Endothelial cell of umbilical vein (primary cell): ENCODE results near the gene POLR2J. TPM values are rescaled to one million over a fixed set of nuclear protein-coding genes. Genes with fewer than 3 reads are reported as not detected.

ENCODE experiments used
- BruUV-seq: library from RNA; stranded (reverse); fragments of 400-500 nt; replicated peaks from 2 replicates; lab custom pipeline; 2021; lab: Mats Ljungman, UMichigan
- CTCF ChIA-PET: fragments of 300-600, 350-600 bp; sonication (Branson Sonifier 250); formaldehyde crosslinking; loops from one replicate; lab custom pipeline; 2021; ENCODE audit warnings: antibody characterized with exemption, inconsistent platforms; lab: Charles Lee
- POLR2A ChIA-PET: fragments of 300-600, 350-600 bp; sonication (Branson Sonifier 250); formaldehyde crosslinking; loops from one replicate; lab custom pipeline; 2021; ENCODE audit warnings: antibody characterized with exemption, inconsistent platforms; lab: Charles Lee
- DNase-seq: peaks from one replicate; pipeline ENCODE4 v3.0.0-alpha.2; 2011; ENCODE audit warnings: low read depth, low spot score
- FAIRE-seq: peaks from 2 replicates; lab custom pipeline; 2011; peaks lifted over from hg19 to GRCh38; lab: Jason Lieb, UNC
- H2AFZ ChIP-seq: 2 replicates; pipeline ENCODE4 v1.6.0; 2012; ENCODE audit warnings: low read depth, low read length, control low read depth, inconsistent platforms
- H3K27ac ChIP-seq: 2 replicates; pipeline ENCODE4 v1.5.1; 2011; ENCODE audit warnings: low read depth, mild to moderate bottlenecking, control low read depth, low read length, moderate library complexity; ENCODE audit not compliant: insufficient read depth
- H3K27me3 ChIP-seq, 2 experiments: 2 replicates each; pipeline versions ENCODE4 v1.6.0 to v1.6.1; 2011; ENCODE audit warnings: low read length in 2 of 2, mixed read lengths in 1 of 2; ENCODE audit not compliant: control insufficient read depth in 2 of 2, insufficient read depth in 2 of 2
- H3K36me3 ChIP-seq, 2 experiments: 2 replicates in 1 of 2; 3 replicates in 1 of 2; pipeline ENCODE4 v1.5.1; 2011; ENCODE audit warnings: low read length in 2 of 2, mild to moderate bottlenecking in 1 of 2, moderate library complexity in 1 of 2; ENCODE audit not compliant: control insufficient read depth in 2 of 2, insufficient read depth in 2 of 2; ENCODE audit errors: extremely low read depth in 1 of 2
- H3K4me1 ChIP-seq: 3 replicates; pipeline ENCODE4 v1.5.1; 2011; ENCODE audit warnings: mild to moderate bottlenecking, low read length; ENCODE audit not compliant: control insufficient read depth, insufficient read depth; ENCODE audit errors: extremely low read depth
- H3K4me2 ChIP-seq: 2 replicates; pipeline ENCODE4 v1.6.1; 2011; ENCODE audit warnings: low read length, control low read depth, mixed read lengths; ENCODE audit not compliant: insufficient read depth
- H3K4me3 ChIP-seq, 3 experiments: fragments of 200-600 bp in 1 of 3; sonication (generic), shearing (Covaris generic) in 1 of 3; replicated peaks in 1 of 3; 2 replicates each; pipeline ENCODE4 v1.5.1; 2011 to 2016; ENCODE audit warnings: control low read depth in 3 of 3, low read length in 3 of 3, mild to moderate bottlenecking in 2 of 3, inconsistent platforms in 1 of 3, low read depth in 1 of 3, moderate library complexity in 1 of 3; ENCODE audit not compliant: insufficient read depth in 1 of 3
- H3K79me2 ChIP-seq: 2 replicates; pipeline ENCODE4 v1.6.0; 2012; ENCODE audit warnings: low read length, inconsistent platforms; ENCODE audit not compliant: control insufficient read depth, insufficient read depth
- H3K9ac ChIP-seq: replicated peaks from 2 replicates; pipeline ENCODE3; 2011; ENCODE audit warnings: low read length, control low read depth; ENCODE audit not compliant: insufficient read depth; ENCODE audit errors: extremely low read depth
- H3K9me1 ChIP-seq: replicated peaks from 3 replicates; pipeline ENCODE4 v1.6.0; 2011; ENCODE audit warnings: mild to moderate bottlenecking, low read length; ENCODE audit not compliant: control insufficient read depth, insufficient read depth; ENCODE audit errors: extremely low read depth
- H3K9me3 ChIP-seq: replicated peaks from 2 replicates; pipeline ENCODE4 v1.5.1; 2012; ENCODE audit warnings: low read length, inconsistent platforms; ENCODE audit not compliant: control insufficient read depth, insufficient read depth
- H4K20me1 ChIP-seq: replicated peaks from 2 replicates; pipeline ENCODE3; 2011; ENCODE audit warnings: mild to moderate bottlenecking, low read length; ENCODE audit not compliant: control insufficient read depth, insufficient read depth; ENCODE audit errors: extremely low read depth
- CTCF ChIP-seq, 2 donors: IDR thresholded peaks; 1 replicate in 1 of 2; 2 replicates in 1 of 2; pipeline ENCODE4 v1.5.1; 2011; ENCODE audit warnings: low read length in 2 of 2, mild to moderate bottlenecking in 2 of 2, moderate library complexity in 2 of 2, control low read depth in 1 of 2, inconsistent platforms in 1 of 2, low read depth in 1 of 2; ENCODE audit not compliant: insufficient read depth in 1 of 2; ENCODE audit errors: extremely low read depth in 1 of 2
- EZH2 ChIP-seq: IDR thresholded peaks from 2 replicates; pipeline ENCODE4 v1.6.1; 2012; ENCODE audit warnings: borderline replicate concordance, low read depth, mild to moderate bottlenecking, moderate library complexity, low read length, inconsistent platforms; ENCODE audit not compliant: severe bottlenecking
- FOS ChIP-seq: IDR thresholded peaks from 2 replicates; pipeline ENCODE4 v1.6.1; 2011; ENCODE audit warnings: mild to moderate bottlenecking, low read length, moderate library complexity, borderline replicate concordance; ENCODE audit not compliant: insufficient read depth
- GATA2 ChIP-seq: IDR thresholded peaks from 2 replicates; pipeline ENCODE4 v1.7.0; 2011; ENCODE audit warnings: low read depth, mild to moderate bottlenecking, moderate library complexity, mixed read lengths, low read length; ENCODE audit not compliant: insufficient read length, insufficient read depth
- JUN ChIP-seq: IDR thresholded peaks from 2 replicates; pipeline ENCODE4 v1.6.1; 2011; ENCODE audit warnings: borderline replicate concordance, low read depth; ENCODE audit not compliant: insufficient read length, insufficient read depth
- MAX ChIP-seq: IDR thresholded peaks from 2 replicates; pipeline ENCODE4 v1.6.1; 2011; ENCODE audit not compliant: insufficient read depth, insufficient read length
- MYC ChIP-seq: IDR thresholded peaks from one replicate; pipeline ENCODE4 v1.6.1; 2011; ENCODE audit warnings: mild to moderate bottlenecking, low read depth, low read length
- POLR2A ChIP-seq: IDR thresholded peaks from 2 replicates; pipeline ENCODE4 v1.6.1; 2012; ENCODE audit warnings: low read depth, mild to moderate bottlenecking, control low read depth, low read length
- POLR2AphosphoS5 ChIP-seq: IDR thresholded peaks from 2 replicates; pipeline ENCODE4 v1.6.1; 2012; ENCODE audit warnings: low read depth, mild to moderate bottlenecking, control low read depth, low read length, moderate library complexity; ENCODE audit not compliant: insufficient read depth
- dilution Hi-C: fragments of 300-500 bp; cut with MboI; formaldehyde crosslinking; loops from one replicate; pipeline ENCODE4 v1.15.0; 2019; ENCODE audit warnings: low sequenced_read_pairs; ENCODE audit not compliant: extremely low pct_ligation_motif_present
- intact Hi-C: fragments of 100-400 bp; cut with micrococcal nuclease; formaldehyde crosslinking; loops from one replicate; pipeline ENCODE4 v1.10.0; 2022
- polyA plus RNA-seq, 4 experiments: library from polyadenylated mRNA; depleted of rRNA in 3 of 4; stranded (reverse) in 3 of 4; unstranded in 1 of 4; fragments of >200 nt; gene quantifications; 2 replicates each; pipeline versions ENCODE4 v1.2.1 to v1.2.3, GENCODE V29; 2011 to 2012; ENCODE audit warnings: missing spikeins in 1 of 4
- total RNA-seq: library from RNA; stranded (reverse); gene quantifications from 2 replicates; pipeline ENCODE4 v1.2.3, GENCODE V29; 2021

Gene POLR2J
- total and polyA plus RNA-seq, 2 donors (not counting 3 experiments of a cell fraction or from before 2014, with no cell fraction given) = 48.7 to 93.6 TPM

GRCh38 chr7:102466097-102466496 is 12.6 kb downstream of the POLR2J start:
- ChIA-PET CTCF (interaction anchor here (1.1 to 1.4 kb wide), 2 partner anchors 54 to 62 kb away, joined by 5 to 10 read pairs; no protein-coding TSS in a partner anchor), POLR2A (no interaction called here)
- Histone ChIP-seq H3K9me3 (no peaks in the 10 kb centered on the region), H3K4me3 (no peak overlapping the region), H4K20me1 (no peaks in the 10 kb centered on the region), H3K4me1 (peaks cover 9% of the 10 kb centered on the region), H2AFZ (no peak overlapping the region), H3K27ac (no peak overlapping the region), H3K9ac (no peak overlapping the region), H3K27me3 (no peaks in the 10 kb centered on the region), H3K36me3 (peaks cover 0 to 8% of the 10 kb centered on the region in 2 experiments), H3K4me2 (peak overlapping the region; percentile 53), H3K9me1 (no peaks in the 10 kb centered on the region), H3K79me2 (peaks cover 6% of the 10 kb centered on the region)
- TF ChIP-seq MAX (no peak), EZH2 (no peak), JUN (no peak), POLR2A (no peak), CTCF (IDR thresholded peaks at IDR 0.05; ENCODE audit: extremely low read depth in 1 of 2, insufficient read depth in 1 of 2, low read depth in 1 of 2, low read length in 2 of 2) (no peak), MYC (no peak), GATA2 (no peak), FOS (no peak), POLR2AphosphoS5 (no peak)
- no peak for FAIRE-seq
- intact Hi-C loops (no loop called here), dilution Hi-C loops (no loop called here)
- no peak for DNase-seq
- no TSS peak for BruUV-seq
